ENCODE data around the gene NR4A3. TPM values are rescaled to one million over a fixed set of nuclear protein-coding genes. Genes with fewer than 3 reads are reported as not detected.

Gene NR4A3
- total and polyA plus RNA-seq, 11 donors: 1.5 to 27.8 (median 9.9) TPM

DNA sequence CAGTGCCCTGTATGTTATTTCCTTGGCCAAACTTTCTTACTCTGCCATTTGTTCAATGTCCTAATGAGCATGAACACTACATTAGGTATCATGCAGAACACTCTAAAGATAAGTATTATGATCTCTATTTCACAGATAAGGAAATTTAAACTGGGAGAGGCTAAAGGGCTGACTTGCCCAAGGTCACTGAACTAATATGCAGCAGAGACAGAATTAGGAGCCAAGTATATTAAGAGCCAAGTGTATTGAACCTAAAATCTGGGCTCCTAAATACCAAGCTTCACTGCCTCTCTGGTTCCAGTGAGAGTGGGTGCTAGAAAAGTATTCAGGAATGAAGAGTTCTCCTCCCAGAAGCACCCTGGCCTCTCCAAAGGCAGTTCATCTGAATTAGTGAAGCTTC is 13.5 kb downstream of the NR4A3 start:
- TF ChIP-seq, protein P1, sequence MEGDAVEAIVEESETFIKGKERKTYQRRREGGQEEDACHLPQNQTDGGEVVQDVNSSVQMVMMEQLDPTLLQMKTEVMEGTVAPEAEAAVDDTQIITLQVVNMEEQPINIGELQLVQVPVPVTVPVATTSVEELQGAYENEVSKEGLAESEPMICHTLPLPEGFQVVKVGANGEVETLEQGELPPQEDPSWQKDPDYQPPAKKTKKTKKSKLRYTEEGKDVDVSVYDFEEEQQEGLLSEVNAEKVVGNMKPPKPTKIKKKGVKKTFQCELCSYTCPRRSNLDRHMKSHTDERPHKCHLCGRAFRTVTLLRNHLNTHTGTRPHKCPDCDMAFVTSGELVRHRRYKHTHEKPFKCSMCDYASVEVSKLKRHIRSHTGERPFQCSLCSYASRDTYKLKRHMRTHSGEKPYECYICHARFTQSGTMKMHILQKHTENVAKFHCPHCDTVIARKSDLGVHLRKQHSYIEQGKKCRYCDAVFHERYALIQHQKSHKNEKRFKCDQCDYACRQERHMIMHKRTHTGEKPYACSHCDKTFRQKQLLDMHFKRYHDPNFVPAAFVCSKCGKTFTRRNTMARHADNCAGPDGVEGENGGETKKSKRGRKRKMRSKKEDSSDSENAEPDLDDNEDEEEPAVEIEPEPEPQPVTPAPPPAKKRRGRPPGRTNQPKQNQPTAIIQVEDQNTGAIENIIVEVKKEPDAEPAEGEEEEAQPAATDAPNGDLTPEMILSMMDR (IDR thresholded peaks at IDR 0.05): no peak
- no peak for TF ChIP-seq POLR2A (IDR thresholded peaks at IDR 0.05)
- peaks cover 0 to 9% (median 0%) of the 10 kb centered on the region in 9 donors for H3K27me3 ChIP-seq
- no peaks in the 10 kb centered on the region for H3K9me3 ChIP-seq
- peaks cover 0 to 24% (median 10%) of the 10 kb centered on the region in 9 donors for H3K36me3 ChIP-seq
- H3K4me1 ChIP-seq: no peaks in the 10 kb centered on the region
- no peak for DNase-seq
- no peak overlapping the region for H3K27ac ChIP-seq
- no peak overlapping the region for H3K4me3 ChIP-seq
- ATAC-seq: no peak
- intact Hi-C loops (cut with DNase I): no loop called here

DNA sequence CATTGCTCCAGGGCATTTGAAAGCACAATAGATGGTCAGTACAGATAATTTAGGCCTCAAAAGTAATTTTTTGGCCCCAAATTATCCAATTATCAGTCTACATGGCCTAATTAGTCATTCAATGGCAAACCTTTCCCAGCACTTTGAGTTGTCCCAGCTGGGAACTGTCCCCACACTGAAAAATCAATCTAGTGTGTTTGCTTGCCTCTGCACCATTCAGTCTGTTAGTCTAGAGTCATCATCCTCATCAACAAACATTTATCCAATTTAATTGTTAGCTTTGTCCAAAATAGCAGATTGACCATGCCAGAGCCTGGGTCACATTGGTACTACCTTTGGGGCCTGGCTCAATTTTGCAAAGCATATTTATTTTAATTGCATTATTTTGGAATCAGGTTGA is 13.9 kb downstream of the NR4A3 start:
- Histone ChIP-seq H3K4me3 (no peak overlapping the region), H3K9me3 (no peaks in the 10 kb centered on the region), H3K36me3 (peaks cover 0 to 22% (median 10%) of the 10 kb centered on the region in 9 donors), H3K27ac (no peak overlapping the region), H3K4me1 (no peaks in the 10 kb centered on the region), H3K27me3 (peaks cover 0 to 6% (median 0%) of the 10 kb centered on the region in 9 donors)
- intact Hi-C loops (cut with DNase I): no loop called here
- ATAC-seq (no peak), DNase-seq (no peak)
- TF ChIP-seq POLR2A (IDR thresholded peaks at IDR 0.05): no peak
- TF ChIP-seq, protein P1 (IDR thresholded peaks at IDR 0.05): no peak

DNA sequence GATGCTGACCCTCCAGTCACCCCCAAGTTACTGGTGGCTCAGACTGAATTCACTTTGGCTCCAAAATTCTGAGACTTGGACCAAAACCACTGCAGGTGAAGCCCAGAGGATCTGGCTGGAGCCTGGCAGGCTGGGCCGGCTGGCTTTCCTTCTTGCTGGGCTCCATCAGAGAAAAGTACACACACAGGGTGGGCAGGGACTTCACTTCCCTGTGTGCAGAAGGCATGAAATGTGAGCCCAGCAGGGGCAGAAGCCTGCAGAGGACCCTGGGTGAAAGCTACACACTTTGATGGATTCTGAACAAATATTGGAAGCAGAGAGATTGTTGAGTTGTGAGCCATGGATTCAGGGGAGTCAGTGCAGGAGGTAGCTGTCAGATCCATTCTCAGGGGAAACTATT is 18.4 kb downstream of the NR4A3 start:
- no peak for TF ChIP-seq POLR2A (IDR thresholded peaks at IDR 0.05)
- TF ChIP-seq, protein P1 (IDR thresholded peaks at IDR 0.05): no peak
- Histone ChIP-seq H3K9me3 (no peaks in the 10 kb centered on the region), H3K27me3 (no peaks in the 10 kb centered on the region), H3K27ac (no peak overlapping the region), H3K4me1 (no peaks in the 10 kb centered on the region), H3K4me3 (no peak overlapping the region), H3K36me3 (peaks cover 0 to 10% (median 5%) of the 10 kb centered on the region in 9 donors)
- ATAC-seq: no peak
- WGBS, 4 donors: 57 to 88% (median 78%) methylated on average over 1 of the region's 1 CpG
- intact Hi-C loops (cut with DNase I): no loop called here
- DNase-seq: no peak

DNA sequence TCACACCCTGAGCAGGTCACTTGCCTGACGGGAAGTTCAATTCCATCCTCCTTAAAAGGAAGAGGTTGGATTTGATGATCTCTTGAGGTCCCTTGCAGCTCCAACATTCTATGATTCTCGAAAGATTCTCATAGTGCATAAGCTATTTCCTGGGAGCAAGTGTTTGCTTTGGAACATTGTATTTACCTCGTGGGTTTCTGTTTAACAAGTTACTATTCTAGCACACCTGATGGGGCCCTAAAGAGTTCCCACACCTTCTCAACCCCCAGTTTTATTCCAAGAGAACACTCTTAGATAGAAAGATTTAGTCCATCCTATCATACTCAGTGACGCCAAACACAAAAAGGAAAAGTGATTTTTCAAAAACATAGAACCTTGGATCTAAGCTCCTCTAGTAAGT is 23.4 kb downstream of the NR4A3 start:
- H3K27ac ChIP-seq: no peak overlapping the region
- H3K36me3 ChIP-seq: peaks cover 0 to 52% (median 12%) of the 10 kb centered on the region in 9 donors
- no peaks in the 10 kb centered on the region for H3K27me3 ChIP-seq
- TF ChIP-seq, protein P1 (IDR thresholded peaks at IDR 0.05): no peak
- TF ChIP-seq POLR2A (IDR thresholded peaks at IDR 0.05): no peak
- H3K9me3 ChIP-seq: no peaks in the 10 kb centered on the region
- ATAC-seq: no peak
- intact Hi-C loops (cut with DNase I): no loop called here
- no peak for DNase-seq
- H3K4me1 ChIP-seq: no peaks in the 10 kb centered on the region
- 87 to 90% (median 89%) methylated on average over 4 of the region's 4 CpGs for WGBS, 4 donors
- no peak overlapping the region for H3K4me3 ChIP-seq

Measured in heart left ventricle (tissue), 16 donors.